Colonic mucosa (tissue), 4 donors: ENCODE measurements around the gene CUEDC1. TPM values are rescaled to one million over a fixed set of nuclear protein-coding genes. Genes with fewer than 3 reads are reported as not detected.

Source experiments
- DNase-seq: peaks from one replicate; pipeline ENCODE4 v3.0.0-alpha.2; 2020
- H3K27ac ChIP-seq: fragments of 200-600 bp; one replicate; pipeline ENCODE4 v1.8.0; 2021
- H3K27me3 ChIP-seq: fragments of 200-600 bp; one replicate; pipeline ENCODE4 v1.8.0; 2021
- H3K36me3 ChIP-seq: fragments of 200-600 bp; one replicate; pipeline ENCODE4 v1.8.0; 2021
- H3K4me1 ChIP-seq: fragments of 200-600 bp; one replicate; pipeline ENCODE4 v1.8.0; 2021; ENCODE audit warnings: mild to moderate bottlenecking
- H3K4me3 ChIP-seq: fragments of 200-600 bp; one replicate; pipeline ENCODE4 v1.8.0; 2021
- H3K9ac ChIP-seq, 2 donors: one replicate each; pipeline ENCODE4 v1.7.0; 2013; ENCODE audit warnings: control low read depth in 2 of 2, low read depth in 2 of 2, low read length in 2 of 2
- H3K9me3 ChIP-seq: fragments of 200-600 bp; one replicate; pipeline ENCODE4 v1.8.0; 2021
- intact Hi-C: fragments of 100-400 bp; cut with DNase I; formaldehyde crosslinking; loops from one replicate; pipeline ENCODE4 v1.14.1; 2022
- total RNA-seq, 2 donors: library from RNA; stranded (reverse); fragmentation: NEBNext Ultra II Directional in 1 of 2; extraction: Animal tissue kit (Norgen Biotek cat#: 25700) in 1 of 2; gene quantifications; one replicate each; pipeline ENCODE4 v1.2.1, GENCODE V29; 2021
- TF ChIP-seq, protein P1 (sequence below): fragments of 200-600 bp; IDR thresholded peaks from one replicate; pipeline ENCODE4 v1.8.0; 2022; ENCODE audit warnings: antibody characterized with exemption, mild to moderate bottlenecking
- donor health status: healthy.
- donor health status: DM: no; HTN: no; CAD: no.
- donor health status: DM: no; HTN: no; CAD: no.

The CUEDC1 gene
- total RNA-seq, 2 donors from 2014 or later = 14.7 to 15.2 TPM

DNA sequence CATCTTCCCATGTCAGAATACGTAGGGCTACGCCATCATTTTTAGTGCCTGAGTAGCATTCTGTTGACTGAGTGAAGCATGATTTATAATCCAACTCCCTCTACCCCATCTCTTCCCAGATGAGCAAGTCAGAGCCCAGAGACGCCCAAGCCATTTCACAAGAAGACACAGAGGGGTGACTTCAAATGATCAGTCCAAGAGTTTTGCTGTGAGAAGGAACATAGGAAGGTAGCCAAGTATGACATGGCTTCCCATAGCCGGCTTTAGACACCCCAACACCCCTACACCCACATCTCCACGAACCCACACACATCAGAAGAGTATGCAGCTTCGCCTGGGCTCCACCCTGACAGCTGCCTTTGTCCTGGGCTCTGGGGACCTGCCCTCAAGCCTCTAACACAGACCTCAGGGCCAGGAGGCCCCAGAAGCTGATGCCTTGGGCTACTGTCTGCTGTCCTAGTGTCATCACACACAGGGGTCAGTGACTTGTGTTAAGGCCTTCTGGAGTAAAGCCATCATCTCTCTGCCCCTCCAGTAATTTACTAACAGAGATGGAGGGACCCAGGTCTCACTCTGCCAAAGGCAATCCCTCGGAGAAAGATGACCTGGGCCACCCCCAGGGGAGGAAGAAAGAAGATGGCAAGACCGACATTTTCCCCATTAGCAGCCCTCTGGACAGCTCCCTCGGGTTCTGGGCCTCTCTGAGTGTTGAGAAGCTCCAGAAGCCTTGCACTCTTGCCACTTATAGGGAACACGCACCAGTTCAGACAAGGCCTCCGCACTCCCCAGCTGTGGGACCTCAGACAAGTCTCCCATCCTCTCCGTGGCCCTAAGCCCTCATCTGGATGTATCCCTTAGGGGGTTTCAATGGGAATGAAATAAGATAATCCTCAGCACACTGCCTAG is 66.6 kb downstream of the CUEDC1 start:
- DNase-seq = no peak
- intact Hi-C loops = no loop called here
- no peak overlapping the region for H3K4me3 ChIP-seq
- H3K27ac ChIP-seq = no peak overlapping the region
- H3K9ac ChIP-seq = peak overlapping the region in 1 of 2 donors; percentile 38
- TF ChIP-seq, protein P1, sequence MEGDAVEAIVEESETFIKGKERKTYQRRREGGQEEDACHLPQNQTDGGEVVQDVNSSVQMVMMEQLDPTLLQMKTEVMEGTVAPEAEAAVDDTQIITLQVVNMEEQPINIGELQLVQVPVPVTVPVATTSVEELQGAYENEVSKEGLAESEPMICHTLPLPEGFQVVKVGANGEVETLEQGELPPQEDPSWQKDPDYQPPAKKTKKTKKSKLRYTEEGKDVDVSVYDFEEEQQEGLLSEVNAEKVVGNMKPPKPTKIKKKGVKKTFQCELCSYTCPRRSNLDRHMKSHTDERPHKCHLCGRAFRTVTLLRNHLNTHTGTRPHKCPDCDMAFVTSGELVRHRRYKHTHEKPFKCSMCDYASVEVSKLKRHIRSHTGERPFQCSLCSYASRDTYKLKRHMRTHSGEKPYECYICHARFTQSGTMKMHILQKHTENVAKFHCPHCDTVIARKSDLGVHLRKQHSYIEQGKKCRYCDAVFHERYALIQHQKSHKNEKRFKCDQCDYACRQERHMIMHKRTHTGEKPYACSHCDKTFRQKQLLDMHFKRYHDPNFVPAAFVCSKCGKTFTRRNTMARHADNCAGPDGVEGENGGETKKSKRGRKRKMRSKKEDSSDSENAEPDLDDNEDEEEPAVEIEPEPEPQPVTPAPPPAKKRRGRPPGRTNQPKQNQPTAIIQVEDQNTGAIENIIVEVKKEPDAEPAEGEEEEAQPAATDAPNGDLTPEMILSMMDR = no peak
- peaks cover 3% of the 10 kb centered on the region for H3K4me1 ChIP-seq
- H3K36me3 ChIP-seq = no peaks in the 10 kb centered on the region
- no peaks in the 10 kb centered on the region for H3K27me3 ChIP-seq
- no peaks in the 10 kb centered on the region for H3K9me3 ChIP-seq

DNA sequence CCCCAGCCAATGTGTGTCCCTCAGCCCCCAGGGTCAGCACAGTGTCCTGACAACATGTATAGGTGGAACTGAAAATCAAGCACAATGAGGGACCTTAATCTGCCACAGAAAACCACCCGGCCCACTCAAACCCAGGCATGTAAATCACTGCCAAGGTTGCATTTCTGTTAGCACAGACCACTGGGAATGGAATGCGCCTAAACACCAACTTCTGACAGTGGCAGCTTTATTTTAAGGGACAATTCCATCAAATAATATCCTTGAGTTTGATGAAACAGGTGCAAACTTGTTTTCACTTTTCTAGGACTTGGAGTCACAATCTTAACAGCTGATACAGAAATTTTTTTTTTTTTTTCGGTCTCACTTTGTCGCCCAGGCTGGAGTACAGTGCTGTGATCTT is 68.1 kb downstream of the CUEDC1 start:
- intact Hi-C loops = no loop called here
- H3K4me1 ChIP-seq = no peaks in the 10 kb centered on the region
- TF ChIP-seq, protein P1 = no peak
- H3K4me3 ChIP-seq = no peak overlapping the region
- H3K36me3 ChIP-seq = no peaks in the 10 kb centered on the region
- no peak overlapping the region for H3K27ac ChIP-seq
- H3K27me3 ChIP-seq = no peaks in the 10 kb centered on the region
- H3K9me3 ChIP-seq = no peaks in the 10 kb centered on the region
- H3K9ac ChIP-seq = no peak overlapping the region
- DNase-seq = no peak

DNA sequence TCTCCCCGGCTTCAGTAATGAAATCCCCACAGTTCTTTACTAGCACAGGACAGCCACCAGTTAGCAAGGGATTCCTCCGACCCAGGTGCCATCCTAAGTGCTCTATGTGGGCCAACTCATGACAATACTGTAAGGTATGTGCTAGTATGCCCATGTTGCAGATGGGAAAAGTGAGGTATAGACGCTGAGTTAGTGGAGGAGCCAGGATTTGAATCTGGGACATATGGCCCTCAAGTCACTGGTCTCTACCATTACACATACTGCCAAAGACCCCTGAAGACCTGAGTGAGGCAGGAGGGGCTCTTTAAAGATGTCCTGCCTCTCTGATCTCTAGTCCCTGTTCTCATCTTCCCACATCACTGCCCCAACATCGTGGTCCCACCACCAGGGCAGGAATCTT is 69.2 kb downstream of the CUEDC1 start:
- Histone ChIP-seq H3K4me3 (no peak overlapping the region), H3K9ac (no peak overlapping the region), H3K27ac (no peak overlapping the region), H3K36me3 (no peaks in the 10 kb centered on the region), H3K27me3 (no peaks in the 10 kb centered on the region), H3K9me3 (no peaks in the 10 kb centered on the region), H3K4me1 (no peaks in the 10 kb centered on the region)
- intact Hi-C loops = no loop called here
- DNase-seq = no peak
- TF ChIP-seq, protein P1 = no peak

DNA sequence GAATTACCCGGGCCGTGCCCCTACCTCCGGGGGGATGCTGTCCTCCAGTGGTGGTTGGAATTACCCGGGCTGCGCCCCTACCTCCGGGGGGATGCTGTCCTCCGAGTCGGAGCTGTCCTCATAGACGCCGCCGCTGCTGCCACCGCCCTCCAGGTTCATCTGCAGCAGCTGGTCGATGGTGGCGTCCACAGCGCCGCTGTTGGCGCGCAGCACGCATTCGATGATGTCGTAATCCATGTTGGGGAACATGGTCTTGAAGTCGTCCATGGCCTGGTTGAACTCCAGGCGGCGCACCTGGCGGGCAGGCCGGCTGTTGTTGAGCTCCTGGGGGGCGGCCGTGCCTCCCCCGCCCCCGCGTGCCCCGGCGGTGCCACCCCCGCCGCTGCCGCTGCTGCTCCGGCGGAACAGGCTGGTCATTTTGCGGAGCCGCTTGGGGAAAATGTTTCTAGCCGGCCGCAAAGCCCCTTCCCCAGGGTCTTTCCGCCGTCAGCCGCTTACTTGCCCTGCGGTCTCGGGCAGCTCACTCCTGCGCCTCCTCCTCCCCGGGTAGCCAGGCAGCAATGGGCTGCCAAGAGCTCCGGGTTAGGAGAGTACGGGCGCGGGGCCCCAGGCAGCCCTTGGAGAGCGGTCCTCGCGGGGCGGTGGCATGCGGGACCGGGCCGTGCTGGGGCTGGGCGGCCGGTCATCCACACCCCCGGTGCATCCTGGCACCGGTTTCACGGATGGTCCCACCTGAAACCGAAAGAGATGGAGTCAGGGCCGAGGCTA is 69.9 kb downstream of the CUEDC1 start:
- Histone ChIP-seq H3K9me3 (no peaks in the 10 kb centered on the region), H3K4me3 (no peak overlapping the region), H3K4me1 (no peaks in the 10 kb centered on the region), H3K27me3 (no peaks in the 10 kb centered on the region), H3K36me3 (no peaks in the 10 kb centered on the region), H3K27ac (no peak overlapping the region), H3K9ac (no peak overlapping the region)
- intact Hi-C loops = no loop called here
- TF ChIP-seq, protein P1 = no peak
- no peak for DNase-seq

DNA sequence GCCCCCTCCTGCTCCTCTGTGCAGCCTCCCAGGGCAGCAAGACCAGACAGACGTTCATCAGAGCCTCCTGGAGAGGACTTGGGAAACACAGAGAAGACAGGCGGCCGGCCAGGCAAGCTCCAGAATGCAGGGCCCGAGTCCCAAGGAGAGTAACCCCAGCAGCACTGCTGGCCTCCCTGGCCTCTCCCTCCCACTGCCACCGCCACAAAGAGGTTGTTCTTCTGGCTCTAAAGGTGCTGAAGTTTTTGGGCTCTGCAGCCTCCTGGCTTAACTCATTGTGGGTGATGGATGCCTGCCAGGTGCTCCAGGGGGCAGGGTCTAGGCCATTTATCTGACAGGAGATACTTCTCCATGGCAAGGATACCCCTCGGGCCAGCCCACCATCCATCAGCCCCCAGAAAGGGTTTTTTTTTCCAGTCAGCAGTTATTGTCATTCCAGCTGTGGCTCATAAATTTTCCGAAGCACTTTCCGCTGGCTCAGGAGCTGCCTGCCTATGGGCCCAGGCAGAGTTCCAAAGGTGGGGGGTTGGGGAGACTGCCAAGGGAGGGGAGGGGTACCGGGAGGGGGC is 73.3 kb downstream of the CUEDC1 start:
- H3K9me3 ChIP-seq = no peaks in the 10 kb centered on the region
- no peak for DNase-seq
- intact Hi-C loops = no loop called here
- H3K27me3 ChIP-seq = no peaks in the 10 kb centered on the region
- no peaks in the 10 kb centered on the region for H3K4me1 ChIP-seq
- no peaks in the 10 kb centered on the region for H3K36me3 ChIP-seq
- TF ChIP-seq, protein P1 = no peak
- no peak overlapping the region for H3K9ac ChIP-seq
- H3K4me3 ChIP-seq = no peak overlapping the region
- H3K27ac ChIP-seq = no peak overlapping the region
